HepG2 (cell line): Measurements from ENCODE around the gene CARD19. TPM values are rescaled to one million over a fixed set of nuclear protein-coding genes. Genes with fewer than 3 reads are reported as not detected.

Experiments
- CHD4 ChIP-seq: fragments of 200-600 bp; sonication (generic); IDR thresholded peaks from 2 replicates; pipeline ENCODE4 v1.7.0; 2017; ENCODE audit warnings: mild to moderate bottlenecking, low read length, borderline replicate concordance
- DNMT1 ChIP-seq: sonication (generic); formaldehyde crosslinking; IDR thresholded peaks from 2 replicates; pipeline ENCODE4 v1.5.1; 2020; ENCODE audit warnings: mild to moderate bottlenecking, missing genetic modification reagents
- FOXA3 ChIP-seq: IDR thresholded peaks from 2 replicates; pipeline ENCODE4 v1.6.1; 2016; ENCODE audit warnings: missing genetic modification reagents, missing compliant biosample characterization
- GABPB1 ChIP-seq: IDR thresholded peaks from 2 replicates; pipeline ENCODE4 v1.6.1; 2016; ENCODE audit warnings: mild to moderate bottlenecking, missing genetic modification reagents, moderate library complexity, missing compliant biosample characterization
- HNRNPLL ChIP-seq: fragments of 200-400 bp; formaldehyde crosslinking; IDR thresholded peaks from 2 replicates; pipeline ENCODE4 v1.6.1; 2017; ENCODE audit warnings: mild to moderate bottlenecking, low read depth, low read length; ENCODE audit not compliant: poor library complexity, severe bottlenecking
- KDM1A ChIP-seq: IDR thresholded peaks from 2 replicates; pipeline ENCODE4 v1.6.1; 2016; ENCODE audit warnings: missing compliant biosample characterization
- MYC ChIP-seq: sonication (generic); formaldehyde crosslinking; IDR thresholded peaks from 2 replicates; pipeline ENCODE4 v1.9.0; 2021; ENCODE audit warnings: missing genetic modification reagents, borderline replicate concordance
- POLR2A ChIP-seq, 2 experiments: IDR thresholded peaks; 2 replicates each; pipeline ENCODE4 v1.6.1; 2011; ENCODE audit warnings: low read depth in 2 of 2, low read length in 2 of 2, mild to moderate bottlenecking in 1 of 2, moderate library complexity in 1 of 2; ENCODE audit not compliant: insufficient read depth in 1 of 2
- SALL1 ChIP-seq: sonication (generic); formaldehyde crosslinking; IDR thresholded peaks from 2 replicates; pipeline ENCODE4 v1.8.0; 2022; ENCODE audit warnings: mild to moderate bottlenecking, missing genetic modification reagents
- SP5 ChIP-seq: IDR thresholded peaks from 2 replicates; pipeline ENCODE4 v1.6.1; 2016; ENCODE audit warnings: low read depth, borderline replicate concordance
- ZFY ChIP-seq: sonication (generic); formaldehyde crosslinking; IDR thresholded peaks from 2 replicates; pipeline ENCODE4 v1.4.0; 2020; ENCODE audit warnings: missing genetic modification reagents
- ZMYM3 ChIP-seq: sonication (generic); formaldehyde crosslinking; IDR thresholded peaks from 2 replicates; pipeline ENCODE4 v1.5.1; 2020; ENCODE audit warnings: mild to moderate bottlenecking, missing genetic modification reagents
- ZNF253 ChIP-seq: sonication (generic); formaldehyde crosslinking; IDR thresholded peaks from 2 replicates; pipeline ENCODE4 v1.8.0; 2022; ENCODE audit warnings: mild to moderate bottlenecking, missing genetic modification reagents, borderline replicate concordance
- ZNF556 ChIP-seq: sonication (generic); formaldehyde crosslinking; IDR thresholded peaks from 2 replicates; pipeline ENCODE4 v1.4.0; 2020; ENCODE audit warnings: mild to moderate bottlenecking, missing genetic modification reagents, borderline replicate concordance
- ZNF720 ChIP-seq: sonication (generic); formaldehyde crosslinking; IDR thresholded peaks from 2 replicates; pipeline ENCODE4 v1.4.0; 2020; ENCODE audit warnings: missing genetic modification reagents
- ZNF839 ChIP-seq: sonication (generic); formaldehyde crosslinking; IDR thresholded peaks from 2 replicates; pipeline ENCODE4 v1.4.0; 2020; ENCODE audit warnings: missing genetic modification reagents, mild to moderate bottlenecking, borderline replicate concordance
- polyA plus RNA-seq, 8 experiments: library from polyadenylated mRNA; depleted of rRNA in 3 of 8; stranded (reverse) in 7 of 8; unstranded in 1 of 8; fragments of >200 nt; fragmentation: Illumina TruSeq in 4 of 8; extraction: Trizol in 4 of 8; gene quantifications; 2 replicates each; pipeline versions ENCODE4 v1.2.1 to v1.2.3, GENCODE V29; 2011 to 2016; ENCODE audit warnings: low read depth in 4 of 8, missing spikeins in 1 of 8, mixed read lengths in 1 of 8; ENCODE audit not compliant: insufficient read depth in 1 of 8
- total RNA-seq, 5 experiments: library from RNA; depleted of rRNA; stranded (reverse); fragments of >200 nt; fragmentation: Illumina TruSeq; extraction: Trizol; gene quantifications; 2 replicates each; pipeline ENCODE4 v1.2.3, GENCODE V29; 2016; ENCODE audit warnings: low read depth in 1 of 5
- TF ChIP-seq, protein P1 (sequence below), 2 experiments: sonication (generic) in 1 of 2; formaldehyde crosslinking in 1 of 2; IDR thresholded peaks; 2 replicates each; pipeline versions ENCODE4 v1.6.1 to v1.9.0; 2014 to 2022; ENCODE audit warnings: antibody characterized with exemption in 1 of 2, borderline replicate concordance in 1 of 2, inconsistent platforms in 1 of 2, low read depth in 1 of 2, missing genetic modification reagents in 1 of 2
- TF ChIP-seq, protein P2 (sequence below): sonication (generic); formaldehyde crosslinking; IDR thresholded peaks from 2 replicates; pipeline ENCODE4 v1.4.0; 2020; ENCODE audit warnings: missing genetic modification reagents, borderline replicate concordance

CARD19 gene
- total and polyA plus RNA-seq, 2 of the 13 experiments (the other 11 are each of a cell fraction or from before 2014, with no cell fraction given): 18.4 to 47.2 TPM

GRCh38 chr9:93058355-93059010 lies 37.5 kb upstream of the CARD19 start, which contains the start of gene SUSD3 (continued):
- TF ChIP-seq HNRNPLL (peak; percentile 41), ZFY (CRISPR knock-in tag) (0 out of 2 replicates have a peak, but pooled peaks have one; percentile 45), POLR2A (IDR thresholded peaks at IDR 0.05; ENCODE audit: insufficient read depth in 1 of 2, low read depth in 2 of 2, low read length in 2 of 2) (peak in 1 of 2 experiments; percentile 55; a peak in 2 of 4 replicates), ZNF720 (no peak), ZMYM3 (CRISPR knock-in tag) (peak; percentile 54), ZNF556 (CRISPR knock-in tag) (0 out of 2 replicates have a peak, but pooled peaks have one; percentile 47), CHD4 (0 out of 2 replicates have a peak, but pooled peaks have one; percentile 42), ZNF839 (CRISPR knock-in tag) (0 out of 2 replicates have a peak, but pooled peaks have one; percentile 23), KDM1A (CRISPR knock-in tag) (peak; percentile 51; the same call in 1 of the 2 replicates), MYC (CRISPR knock-in tag) (peak; percentile 21; the same call in 1 of the 2 replicates), GABPB1 (CRISPR knock-in tag) (peak; percentile 40; the same call in 1 of the 2 replicates), SALL1 (0 out of 2 replicates have a peak, but pooled peaks have one; percentile 10), FOXA3 (0 out of 2 replicates have a peak, but pooled peaks have one; percentile 5), DNMT1 (no peak), SP5 (CRISPR knock-in tag) (peak; percentile 64; the same call in 1 of the 2 replicates), ZNF253 (CRISPR knock-in tag) (no peak)
- TF ChIP-seq, protein P1, sequence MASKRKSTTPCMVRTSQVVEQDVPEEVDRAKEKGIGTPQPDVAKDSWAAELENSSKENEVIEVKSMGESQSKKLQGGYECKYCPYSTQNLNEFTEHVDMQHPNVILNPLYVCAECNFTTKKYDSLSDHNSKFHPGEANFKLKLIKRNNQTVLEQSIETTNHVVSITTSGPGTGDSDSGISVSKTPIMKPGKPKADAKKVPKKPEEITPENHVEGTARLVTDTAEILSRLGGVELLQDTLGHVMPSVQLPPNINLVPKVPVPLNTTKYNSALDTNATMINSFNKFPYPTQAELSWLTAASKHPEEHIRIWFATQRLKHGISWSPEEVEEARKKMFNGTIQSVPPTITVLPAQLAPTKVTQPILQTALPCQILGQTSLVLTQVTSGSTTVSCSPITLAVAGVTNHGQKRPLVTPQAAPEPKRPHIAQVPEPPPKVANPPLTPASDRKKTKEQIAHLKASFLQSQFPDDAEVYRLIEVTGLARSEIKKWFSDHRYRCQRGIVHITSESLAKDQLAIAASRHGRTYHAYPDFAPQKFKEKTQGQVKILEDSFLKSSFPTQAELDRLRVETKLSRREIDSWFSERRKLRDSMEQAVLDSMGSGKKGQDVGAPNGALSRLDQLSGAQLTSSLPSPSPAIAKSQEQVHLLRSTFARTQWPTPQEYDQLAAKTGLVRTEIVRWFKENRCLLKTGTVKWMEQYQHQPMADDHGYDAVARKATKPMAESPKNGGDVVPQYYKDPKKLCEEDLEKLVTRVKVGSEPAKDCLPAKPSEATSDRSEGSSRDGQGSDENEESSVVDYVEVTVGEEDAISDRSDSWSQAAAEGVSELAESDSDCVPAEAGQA (IDR thresholded peaks at IDR 0.05; ENCODE audit: low read depth): no peak
- TF ChIP-seq, protein P1 (CRISPR knock-in tag; IDR thresholded peaks at IDR 0.05; ENCODE audit: borderline replicate concordance): no peak
- TF ChIP-seq, protein P2, sequence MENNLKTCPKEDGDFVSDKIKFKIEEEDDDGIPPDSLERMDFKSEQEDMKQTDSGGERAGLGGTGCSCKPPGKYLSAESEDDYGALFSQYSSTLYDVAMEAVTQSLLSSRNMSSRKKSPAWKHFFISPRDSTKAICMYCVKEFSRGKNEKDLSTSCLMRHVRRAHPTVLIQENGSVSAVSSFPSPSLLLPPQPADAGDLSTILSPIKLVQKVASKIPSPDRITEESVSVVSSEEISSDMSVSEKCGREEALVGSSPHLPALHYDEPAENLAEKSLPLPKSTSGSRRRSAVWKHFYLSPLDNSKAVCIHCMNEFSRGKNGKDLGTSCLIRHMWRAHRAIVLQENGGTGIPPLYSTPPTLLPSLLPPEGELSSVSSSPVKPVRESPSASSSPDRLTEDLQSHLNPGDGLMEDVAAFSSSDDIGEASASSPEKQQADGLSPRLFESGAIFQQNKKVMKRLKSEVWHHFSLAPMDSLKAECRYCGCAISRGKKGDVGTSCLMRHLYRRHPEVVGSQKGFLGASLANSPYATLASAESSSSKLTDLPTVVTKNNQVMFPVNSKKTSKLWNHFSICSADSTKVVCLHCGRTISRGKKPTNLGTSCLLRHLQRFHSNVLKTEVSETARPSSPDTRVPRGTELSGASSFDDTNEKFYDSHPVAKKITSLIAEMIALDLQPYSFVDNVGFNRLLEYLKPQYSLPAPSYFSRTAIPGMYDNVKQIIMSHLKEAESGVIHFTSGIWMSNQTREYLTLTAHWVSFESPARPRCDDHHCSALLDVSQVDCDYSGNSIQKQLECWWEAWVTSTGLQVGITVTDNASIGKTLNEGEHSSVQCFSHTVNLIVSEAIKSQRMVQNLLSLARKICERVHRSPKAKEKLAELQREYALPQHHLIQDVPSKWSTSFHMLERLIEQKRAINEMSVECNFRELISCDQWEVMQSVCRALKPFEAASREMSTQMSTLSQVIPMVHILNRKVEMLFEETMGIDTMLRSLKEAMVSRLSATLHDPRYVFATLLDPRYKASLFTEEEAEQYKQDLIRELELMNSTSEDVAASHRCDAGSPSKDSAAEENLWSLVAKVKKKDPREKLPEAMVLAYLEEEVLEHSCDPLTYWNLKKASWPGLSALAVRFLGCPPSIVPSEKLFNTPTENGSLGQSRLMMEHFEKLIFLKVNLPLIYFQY (CRISPR knock-in tag): peak; percentile 40; the same call in 1 of the 2 replicates
